Sigmoid colon (tissue), 4 donors: ENCODE data around the gene PRUNE1.

Experiments
- CTCF ChIP-seq, 4 experiments: fragments of 450-650 bp in 3 of 4; fragments of 200-600 bp in 1 of 4; IDR thresholded peaks; one replicate each; pipeline ENCODE4 v1.5.1; 2016 to 2019; ENCODE audit warnings: antibody characterized with exemption in 4 of 4, mild to moderate bottlenecking in 3 of 4, moderate library complexity in 2 of 4
- POLR2A ChIP-seq, 2 donors: fragments of 450-650 bp; IDR thresholded peaks; one replicate each; pipeline ENCODE4 v1.6.1; 2016; ENCODE audit warnings: antibody characterized with exemption in 2 of 2, mild to moderate bottlenecking in 2 of 2, moderate library complexity in 2 of 2
- POLR2AphosphoS5 ChIP-seq, 4 donors: sonication (generic); formaldehyde crosslinking; IDR thresholded peaks; one replicate each; pipeline ENCODE4 v1.6.1; 2017; ENCODE audit warnings: antibody characterized with exemption in 4 of 4

- TF ChIP-seq CTCF (IDR thresholded peaks at IDR 0.05), result no peak
- no peak for TF ChIP-seq POLR2A (IDR thresholded peaks at IDR 0.05)
- no peak for TF ChIP-seq POLR2AphosphoS5 (IDR thresholded peaks at IDR 0.05)
Observed at GRCh38 chr1:151054971-151055547, 46.8 kb downstream of the PRUNE1 start.
